Bronchial epithelial cell (primary cell): ENCODE data around the gene IL1R2. TPM values are rescaled to one million over a fixed set of nuclear protein-coding genes. Genes with fewer than 3 reads are reported as not detected.

ENCODE experiments used
- DNase-seq: peaks from one replicate; pipeline ENCODE4 v3.0.0-alpha.2; 2010; ENCODE audit warnings: low read depth
- FAIRE-seq: peaks from 2 replicates; lab custom pipeline; 2011; peaks lifted over from hg19 to GRCh38; lab: Jason Lieb, UNC
- H3K27me3 ChIP-seq: 2 replicates; pipeline ENCODE4 v1.5.1; 2011; ENCODE audit warnings: low read length; ENCODE audit not compliant: control insufficient read depth, insufficient read depth
- H3K36me3 ChIP-seq: 2 replicates; pipeline ENCODE4 v1.5.1; 2011; ENCODE audit warnings: low read length; ENCODE audit not compliant: control insufficient read depth, insufficient read depth
- H3K4me3 ChIP-seq: 2 replicates; pipeline ENCODE4 v1.5.1; 2011; ENCODE audit warnings: mild to moderate bottlenecking, low read depth, low read length, control low read depth
- CTCF ChIP-seq: IDR thresholded peaks from 2 replicates; pipeline ENCODE4 v1.5.1; 2011; ENCODE audit warnings: mild to moderate bottlenecking, moderate library complexity, low read length, control low read depth, inconsistent platforms; ENCODE audit not compliant: insufficient read depth, severe bottlenecking
- total RNA-seq: library from RNA; depleted of rRNA; stranded (reverse); fragments of >200 nt; gene quantifications from 2 replicates; pipeline ENCODE4 v1.2.1, GENCODE V29; 2014

IL1R2 gene
- total RNA-seq, 1 donor from 2014 or later, result not detected

- no peak for TF ChIP-seq CTCF
- no peaks in the 10 kb centered on the region for H3K27me3 ChIP-seq
- no peaks in the 10 kb centered on the region for H3K36me3 ChIP-seq
- DNase-seq, result no peak
- H3K4me3 ChIP-seq, result no peak overlapping the region
- no peak for FAIRE-seq
These were observed 22.0 kb upstream of the IL1R2 start for GRCh38 chr2:101969723-101970122.

GRCh38 chr2:101970901-101971300 lies 20.9 kb upstream of the IL1R2 start:
- H3K36me3 ChIP-seq, result no peaks in the 10 kb centered on the region
- H3K4me3 ChIP-seq, result no peak overlapping the region
- no peak for DNase-seq
- no peaks in the 10 kb centered on the region for H3K27me3 ChIP-seq
- TF ChIP-seq CTCF, result no peak
- FAIRE-seq, result no peak

- H3K36me3 ChIP-seq, result no peaks in the 10 kb centered on the region
- H3K4me3 ChIP-seq, result no peak overlapping the region
- no peak for FAIRE-seq
- no peak for TF ChIP-seq CTCF
- no peak for DNase-seq
- H3K27me3 ChIP-seq, result no peaks in the 10 kb centered on the region
These were observed 19.9 kb upstream of the IL1R2 start for GRCh38 chr2:101971836-101972235.

- FAIRE-seq, result no peak
- no peaks in the 10 kb centered on the region for H3K27me3 ChIP-seq
- no peak for TF ChIP-seq CTCF
- H3K36me3 ChIP-seq, result no peaks in the 10 kb centered on the region
- H3K4me3 ChIP-seq, result no peak overlapping the region
- peak; percentile 76 for DNase-seq
These were observed 18.9 kb upstream of the IL1R2 start for GRCh38 chr2:101972621-101973434.

- FAIRE-seq (no peak), DNase-seq (no peak)
- Histone ChIP-seq H3K36me3 (no peaks in the 10 kb centered on the region), H3K27me3 (no peaks in the 10 kb centered on the region), H3K4me3 (no peak overlapping the region)
- no peak for TF ChIP-seq CTCF
These were observed 17.1 kb upstream of the IL1R2 start for GRCh38 chr2:101974663-101975062.
